GM18858 (cell line): ENCODE measurements around the gene DPPA4.
"Not testable (repeated sequence)": the region's sequence is repeated elsewhere in the genome, so short reads cannot be mapped to it uniquely, and the experiment has no call there.

ENCODE experiments used
- ATAC-seq: cut with Tn5 transposase; IDR thresholded peaks from one replicate; pipeline ENCODE4 v1.9.1; 2021; ENCODE audit not compliant: unreplicated experiment

The DPPA4 gene, protein sequence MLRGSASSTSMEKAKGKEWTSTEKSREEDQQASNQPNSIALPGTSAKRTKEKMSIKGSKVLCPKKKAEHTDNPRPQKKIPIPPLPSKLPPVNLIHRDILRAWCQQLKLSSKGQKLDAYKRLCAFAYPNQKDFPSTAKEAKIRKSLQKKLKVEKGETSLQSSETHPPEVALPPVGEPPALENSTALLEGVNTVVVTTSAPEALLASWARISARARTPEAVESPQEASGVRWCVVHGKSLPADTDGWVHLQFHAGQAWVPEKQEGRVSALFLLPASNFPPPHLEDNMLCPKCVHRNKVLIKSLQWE

DNA sequence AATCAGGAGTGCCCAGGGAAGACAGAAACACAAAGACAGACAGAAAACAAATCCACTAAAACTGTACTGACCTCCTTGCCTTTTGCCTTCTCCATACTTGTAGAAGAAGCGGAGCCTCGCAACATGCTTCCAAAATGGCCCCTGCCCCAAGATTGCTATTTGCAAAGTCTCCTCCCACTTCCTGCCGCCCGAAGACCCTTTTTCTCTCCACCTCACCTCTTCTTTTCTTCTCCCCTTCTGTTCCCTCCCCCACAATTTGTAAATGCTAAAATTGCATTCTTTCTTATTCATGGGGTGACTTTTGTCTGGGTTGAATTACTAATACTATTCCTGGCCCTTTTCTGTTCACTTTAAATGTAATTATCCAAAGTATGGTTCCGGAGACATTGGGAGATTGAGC lies at the start of gene DPPA4:
Gene DPPA4, minus strand, starts transcription at position 154 of the 400 bp plus-strand sequence. Its CDS starts 29 bp downstream, at position 125.
- no peak for ATAC-seq

DNA sequence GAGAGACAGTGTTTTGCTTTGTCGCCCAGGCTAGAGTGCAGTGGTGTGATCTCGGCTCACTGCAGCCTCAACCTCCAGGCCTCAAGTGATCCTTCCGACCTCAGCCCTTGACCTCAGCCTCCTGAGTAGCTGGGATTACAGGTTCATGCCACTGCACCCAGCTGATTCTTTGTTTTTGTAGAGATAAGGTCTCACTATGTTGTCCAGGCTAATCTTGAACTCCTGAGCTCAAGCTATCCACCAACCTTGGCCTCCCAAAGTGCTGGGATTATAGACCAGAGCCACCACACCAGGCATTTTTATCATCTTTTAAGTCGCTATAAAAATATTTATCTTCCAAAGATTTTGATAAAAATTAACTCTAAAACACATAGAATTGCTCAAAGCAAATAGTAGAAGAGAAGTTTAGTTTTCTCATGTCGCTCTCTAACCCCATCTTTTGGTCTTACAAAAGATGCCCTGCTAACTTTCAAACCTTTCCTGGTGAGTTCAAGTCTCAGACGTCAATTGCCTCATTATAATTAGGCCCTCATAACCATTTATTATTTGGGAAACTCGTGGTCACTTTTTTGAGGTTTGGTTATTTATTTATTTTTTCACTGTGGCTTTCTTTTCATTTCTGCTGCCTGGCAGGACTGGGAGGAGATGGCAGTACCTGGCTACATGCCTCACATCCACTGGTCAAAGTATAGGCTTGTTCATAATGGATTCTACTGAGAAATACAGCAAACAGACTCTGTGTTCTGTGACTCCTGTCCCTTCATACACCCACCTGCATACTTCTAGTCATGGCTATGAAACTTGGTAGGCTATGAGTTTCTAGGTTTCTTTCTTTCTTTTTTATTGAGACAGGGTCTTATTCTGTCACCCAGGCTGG lies 48.3 kb upstream of the DPPA4 start:
- no peak for ATAC-seq

DNA sequence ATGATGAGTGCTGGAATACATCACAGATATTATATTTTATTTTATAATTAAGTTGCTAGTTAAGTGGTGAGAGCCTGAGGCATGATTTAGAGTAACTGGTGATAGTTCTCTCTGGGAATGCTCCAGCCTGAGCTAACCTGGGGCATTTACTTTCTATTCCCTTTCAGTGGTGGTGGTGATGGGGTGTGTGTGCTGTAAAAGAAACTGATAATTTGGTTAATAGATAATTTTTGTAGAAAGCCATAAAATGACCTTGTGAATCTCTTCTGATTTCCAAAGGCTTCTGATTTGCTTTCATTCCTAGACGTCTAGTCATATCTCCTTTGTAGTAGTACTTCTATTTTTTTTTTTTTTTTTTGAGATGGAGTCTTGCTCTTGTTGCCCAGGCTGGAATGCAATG lies 46.8 kb upstream of the DPPA4 start:
- no peak for ATAC-seq

DNA sequence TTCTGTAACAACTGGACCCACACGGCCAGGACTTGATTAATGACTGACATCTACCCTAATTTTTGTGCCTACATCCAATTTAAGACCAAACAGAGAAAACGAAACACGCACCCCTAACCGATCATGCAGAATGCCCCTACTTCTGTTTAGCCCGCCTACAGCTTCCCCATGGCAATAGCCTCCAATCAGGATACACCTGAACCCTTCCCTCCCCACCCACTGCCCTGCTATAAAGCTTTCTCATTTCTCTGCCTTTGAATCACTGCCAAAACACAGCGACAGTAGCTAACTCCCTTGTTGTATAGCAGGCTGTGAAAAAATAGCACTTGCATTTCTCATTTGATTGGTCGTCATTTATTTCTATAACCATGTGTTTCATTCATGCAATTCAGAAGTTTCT lies 45.2 kb upstream of the DPPA4 start:
- ATAC-seq: no peak

DNA sequence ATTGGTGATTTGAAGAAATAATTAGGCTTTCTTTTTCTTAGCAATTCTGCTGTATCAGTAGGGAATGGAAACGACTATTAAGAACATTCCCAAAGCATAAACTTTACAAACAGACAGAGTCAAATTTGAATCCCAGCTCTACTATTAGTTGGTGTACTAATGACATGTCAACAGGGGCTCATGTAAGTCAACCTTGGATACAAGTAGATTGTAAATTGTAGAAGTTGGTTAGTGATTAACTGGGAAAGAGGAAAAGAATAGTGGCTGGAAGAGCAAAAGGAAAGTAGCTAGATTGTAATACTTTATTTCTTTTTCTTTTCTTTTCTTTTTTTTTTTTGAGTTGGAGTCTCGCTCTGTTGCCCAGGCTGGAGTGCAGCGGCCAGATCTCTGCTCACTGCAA lies 38.6 kb upstream of the DPPA4 start:
- no peak for ATAC-seq

DNA sequence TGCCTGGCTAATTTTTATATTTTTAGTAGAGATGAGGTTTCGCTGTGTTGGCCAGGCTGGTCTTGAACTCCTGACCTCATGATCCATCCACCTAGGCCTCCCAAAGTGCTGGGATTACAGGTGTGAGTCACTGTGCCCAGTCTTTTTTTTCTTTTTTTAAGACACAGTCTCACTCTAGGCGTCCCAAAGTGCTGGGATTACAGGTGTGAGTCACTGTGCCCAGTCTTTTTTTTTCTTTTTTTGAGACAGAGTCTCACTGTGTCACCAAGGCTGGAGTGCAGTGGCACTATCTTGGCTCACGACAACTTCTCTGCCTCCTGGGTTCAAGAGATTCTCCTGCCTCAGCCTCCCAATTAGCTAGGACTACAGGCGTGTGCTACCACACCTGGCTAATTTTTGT lies 37.1 kb upstream of the DPPA4 start:
- not testable (repeated sequence) for ATAC-seq

DNA sequence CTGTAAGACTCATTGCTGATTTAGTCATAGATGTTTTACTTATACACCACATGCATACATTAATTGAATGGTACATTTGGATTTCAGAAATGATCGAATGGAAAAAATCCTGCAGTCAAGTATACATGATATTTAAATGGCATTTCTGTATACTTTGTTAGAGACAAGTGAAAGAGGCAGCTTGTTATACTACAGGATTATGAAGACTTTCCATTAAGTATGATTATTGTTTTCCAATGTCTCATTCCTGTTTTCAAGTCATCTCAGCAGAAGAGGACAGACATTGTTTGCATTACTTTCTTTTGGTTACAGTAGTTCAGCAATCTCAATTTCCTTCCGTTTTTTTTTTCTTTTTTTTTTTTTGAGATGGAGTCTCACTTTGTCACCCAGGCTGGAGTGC lies 36.6 kb upstream of the DPPA4 start:
- no peak for ATAC-seq

DNA sequence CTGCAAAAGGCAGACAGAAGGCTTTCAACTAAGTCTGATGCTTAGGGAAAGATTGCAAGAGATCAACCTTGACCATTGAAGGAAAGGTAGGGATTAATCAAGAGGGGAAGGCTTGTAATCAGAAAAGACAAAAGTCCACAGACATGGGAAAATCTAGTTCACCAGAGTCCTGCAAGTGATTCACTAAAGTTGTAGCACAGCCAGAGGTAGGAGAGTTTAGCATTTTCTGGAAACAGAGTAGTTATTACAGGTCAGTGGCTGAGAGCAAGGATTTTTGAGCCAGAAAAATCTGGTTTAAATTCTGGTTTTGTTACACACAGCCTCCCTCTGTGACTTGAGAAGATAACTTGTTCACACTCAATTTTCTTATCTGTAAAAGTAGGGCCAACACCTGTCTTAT lies 35.3 kb upstream of the DPPA4 start:
- ATAC-seq: no peak

DNA sequence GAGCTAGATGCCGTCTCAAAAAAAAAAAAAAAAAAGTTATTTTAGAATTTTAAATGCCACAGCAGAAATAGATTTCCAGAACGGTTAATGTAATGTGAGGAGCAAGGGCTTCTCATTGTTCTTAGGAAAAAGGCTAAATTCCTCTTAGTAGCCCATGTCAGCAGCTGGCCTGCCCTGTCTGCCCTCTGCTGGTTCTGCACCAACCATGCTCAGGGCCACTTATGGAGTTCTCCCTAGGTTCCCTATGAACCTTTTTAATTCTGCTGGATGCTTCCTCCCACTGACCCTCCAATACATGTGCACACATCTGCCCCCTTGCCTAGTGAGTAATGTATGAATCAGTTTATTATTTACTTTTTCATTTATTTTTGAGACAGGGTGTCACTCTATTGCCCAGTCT lies 32.2 kb upstream of the DPPA4 start:
- ATAC-seq: no peak

DNA sequence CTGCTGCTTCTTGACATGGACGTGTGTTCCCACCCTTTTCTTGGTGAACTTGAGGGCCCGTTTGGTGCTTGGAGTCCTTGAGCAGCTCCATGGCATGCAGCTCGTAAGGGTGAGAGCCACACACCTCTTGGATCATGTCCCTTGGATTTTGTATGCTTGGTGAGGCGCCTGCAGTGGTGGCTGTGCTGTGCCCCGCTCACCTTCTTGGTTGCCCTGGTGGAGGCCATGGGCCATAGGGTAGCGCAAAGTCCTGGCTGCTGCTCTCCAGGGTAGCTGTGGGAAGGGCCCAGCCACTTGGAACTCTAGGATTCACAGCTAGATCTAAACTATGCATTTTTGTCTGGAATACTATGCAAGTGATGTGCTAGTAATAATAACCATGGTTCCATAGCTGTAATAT lies 26.7 kb upstream of the DPPA4 start:
- ATAC-seq: no peak

DNA sequence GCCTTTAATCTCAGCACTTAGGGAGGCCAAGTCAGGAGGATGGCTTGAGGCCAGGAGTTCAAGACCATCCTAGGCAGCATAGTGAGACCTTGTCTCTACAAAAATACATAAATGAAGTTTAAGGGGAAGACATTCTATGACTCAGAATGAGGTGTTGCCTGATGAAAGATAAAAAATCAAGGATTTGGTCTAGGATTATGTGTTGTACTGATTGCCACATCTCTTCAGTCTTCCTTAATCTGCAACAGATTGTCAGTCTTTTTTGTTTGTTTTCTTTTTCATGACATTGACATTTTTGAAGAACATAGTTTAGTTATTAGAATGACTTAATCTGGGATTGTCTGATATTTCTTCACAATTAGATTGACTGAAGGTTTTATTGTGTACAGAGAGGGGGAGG lies 26.3 kb upstream of the DPPA4 start:
- ATAC-seq: no peak

DNA sequence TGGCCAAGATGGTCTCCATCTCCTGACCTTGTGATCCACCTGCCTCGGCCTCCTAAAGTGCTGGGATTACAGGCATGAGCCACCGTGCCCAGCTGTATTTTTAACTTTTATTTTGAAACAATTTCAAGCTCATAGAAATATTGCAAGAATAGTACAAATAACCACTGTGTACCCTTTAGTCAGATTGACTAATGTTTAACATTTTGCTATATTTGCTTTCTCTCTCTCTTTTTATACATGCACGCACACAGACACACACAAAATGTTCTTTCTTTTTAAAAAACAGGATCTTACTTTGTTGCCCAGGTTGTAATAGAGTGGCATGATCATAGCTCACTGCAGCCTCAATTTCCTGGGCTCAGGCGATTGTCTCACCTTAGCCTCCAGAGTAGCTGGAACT lies 25.5 kb upstream of the DPPA4 start:
- no peak for ATAC-seq

DNA sequence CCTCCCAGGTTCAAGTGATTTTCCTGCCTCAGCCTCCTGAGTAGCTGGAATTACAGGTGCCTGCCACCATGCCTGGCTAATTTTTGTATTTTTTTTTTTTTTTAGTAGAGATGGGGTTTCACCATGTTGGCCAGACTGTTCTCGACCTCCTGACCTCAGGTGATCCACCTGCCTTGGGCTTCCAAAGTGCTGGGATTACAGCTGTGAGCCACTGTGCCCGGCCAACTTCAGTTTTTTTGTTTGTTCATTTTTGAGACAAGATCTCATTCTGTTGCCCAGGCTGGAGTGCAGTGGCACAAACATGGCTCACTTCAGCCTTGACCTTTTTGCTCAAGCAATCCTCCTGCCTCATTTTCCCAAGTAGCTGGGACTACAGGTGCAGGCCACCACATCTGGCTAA lies 21.5 kb upstream of the DPPA4 start:
- ATAC-seq: not testable (repeated sequence)

DNA sequence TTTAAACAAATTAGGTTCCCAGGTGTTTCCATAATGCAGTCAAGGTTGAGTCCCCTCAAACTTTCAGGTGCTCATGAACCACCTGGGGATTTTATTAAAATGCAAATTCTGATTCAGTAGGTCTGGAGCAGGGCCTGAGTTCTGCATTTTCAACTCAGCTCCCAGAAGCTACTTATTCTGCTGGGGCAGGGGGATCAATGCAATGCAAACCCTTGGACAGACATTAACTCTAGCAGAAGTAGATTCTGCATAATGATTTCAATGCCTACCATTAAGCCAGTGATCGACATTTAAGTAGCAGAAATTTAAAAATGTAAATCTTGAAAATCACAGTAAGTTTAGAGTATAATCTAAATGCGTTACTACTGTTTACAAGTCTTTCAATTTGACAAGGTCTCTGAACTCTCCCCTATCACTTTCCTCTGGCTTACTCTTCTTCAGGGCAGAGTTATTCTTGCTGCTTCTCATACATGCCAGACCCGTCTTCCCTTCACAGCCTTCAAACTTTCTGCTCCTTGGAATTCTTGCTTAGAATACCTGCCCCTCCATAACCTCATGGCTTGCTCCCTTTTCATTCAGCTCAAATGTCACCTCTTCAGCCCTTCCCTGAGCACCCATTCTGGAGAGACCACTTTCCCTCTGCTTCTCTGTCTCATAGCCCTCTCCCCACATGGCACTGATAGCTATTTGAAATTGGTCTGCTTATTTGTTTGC lies 19.3 kb upstream of the DPPA4 start:
- no peak for ATAC-seq

DNA sequence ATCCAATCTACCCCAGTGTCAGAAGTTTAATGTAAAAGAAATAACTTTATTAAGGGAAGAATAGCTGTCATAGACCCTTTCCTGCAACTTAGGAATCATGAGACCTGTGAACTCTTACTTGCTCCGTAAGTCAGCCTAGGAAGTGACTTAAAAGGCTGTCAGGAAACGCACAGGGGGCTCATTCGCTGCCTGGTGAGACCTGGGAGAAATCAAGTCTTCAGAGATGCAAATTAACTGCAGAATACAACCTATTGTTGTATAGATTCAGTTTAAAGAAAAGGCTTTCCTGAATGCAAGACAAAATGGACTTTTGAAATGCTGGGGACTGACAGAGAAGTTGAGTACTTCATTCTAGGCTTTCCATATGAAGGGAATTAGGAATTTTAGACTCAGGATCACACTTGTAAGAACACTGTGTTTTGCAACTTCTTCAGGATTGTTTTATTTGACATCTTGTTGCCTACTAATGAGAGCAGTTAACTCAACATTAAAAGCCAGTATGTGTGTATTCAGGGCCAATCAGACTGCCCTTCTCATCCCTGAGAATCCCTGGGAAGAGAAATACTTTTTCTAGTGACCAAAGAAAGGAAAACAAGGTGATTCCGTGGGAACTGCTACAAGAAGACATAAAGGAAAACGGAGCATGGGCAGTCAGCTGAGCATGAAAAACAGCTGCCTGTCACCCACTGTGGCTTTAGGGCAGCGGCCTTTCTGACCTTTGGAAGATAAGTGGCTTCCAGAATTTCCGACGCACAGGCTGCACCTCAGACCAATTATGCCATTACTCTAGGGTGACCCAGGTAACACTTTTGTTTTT lies 18.5 kb upstream of the DPPA4 start:
- no peak for ATAC-seq

DNA sequence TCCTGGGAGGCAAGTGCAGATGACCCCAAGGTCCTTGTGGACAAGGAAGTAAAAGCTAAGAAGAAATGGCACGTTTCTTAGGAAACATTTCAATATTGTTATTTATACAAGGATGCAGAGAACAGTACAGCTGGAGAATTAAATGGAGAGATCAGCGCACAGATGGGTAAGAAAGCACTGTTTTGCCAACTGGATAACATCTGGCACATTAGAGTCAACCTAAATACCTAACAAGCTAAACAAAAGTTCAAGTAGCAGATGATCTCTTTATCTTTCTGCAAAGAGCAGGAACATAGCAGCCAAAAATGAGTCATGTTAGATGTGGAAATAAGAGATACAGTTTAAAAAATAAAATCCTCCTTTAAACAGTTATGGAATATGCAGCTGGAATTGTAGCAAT lies 15.7 kb upstream of the DPPA4 start:
- ATAC-seq: no peak

DNA sequence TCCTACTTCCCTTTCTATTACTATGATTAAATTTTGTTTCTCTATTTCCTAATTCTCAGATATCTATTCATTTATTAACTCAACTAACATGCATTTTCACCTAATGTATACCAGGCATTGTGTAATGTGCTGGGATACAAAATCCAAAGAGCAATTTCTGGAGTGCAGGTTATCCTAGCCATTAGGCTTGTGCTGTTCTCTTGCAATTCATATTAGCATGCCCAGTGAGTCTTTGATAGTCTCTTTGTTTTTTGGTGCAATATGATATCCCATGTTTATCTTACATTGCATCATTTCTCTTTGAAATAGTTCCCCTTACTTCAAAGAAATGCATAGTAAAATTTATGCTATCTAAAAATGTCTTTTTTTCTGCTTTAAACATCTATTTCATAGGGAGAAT lies 13.9 kb upstream of the DPPA4 start:
- ATAC-seq: no peak

DNA sequence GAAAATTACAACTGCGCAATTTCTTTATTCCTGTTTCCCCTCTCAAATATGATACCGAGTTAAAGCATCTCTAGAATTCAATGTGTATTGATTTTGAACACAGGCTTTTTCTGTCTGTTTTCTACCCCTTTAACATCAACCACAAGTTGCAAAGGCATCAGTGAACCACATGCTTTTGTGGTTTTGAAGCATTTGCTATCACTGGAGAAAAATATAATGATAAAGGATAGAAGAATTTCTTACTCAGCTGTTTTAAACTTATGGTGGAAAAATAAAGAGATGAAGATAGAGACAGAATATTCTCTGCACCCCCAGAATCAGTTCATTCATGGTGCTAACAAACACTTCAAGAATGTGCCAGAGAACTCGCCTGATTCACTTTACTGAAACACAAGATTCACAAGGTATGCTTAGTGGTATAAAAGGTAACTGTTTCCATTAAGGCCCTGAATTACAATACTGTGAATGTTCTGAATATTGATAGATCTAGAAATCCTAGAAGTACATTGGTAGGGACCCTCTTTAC lies 9.5 kb upstream of the DPPA4 start:
- no peak for ATAC-seq

DNA sequence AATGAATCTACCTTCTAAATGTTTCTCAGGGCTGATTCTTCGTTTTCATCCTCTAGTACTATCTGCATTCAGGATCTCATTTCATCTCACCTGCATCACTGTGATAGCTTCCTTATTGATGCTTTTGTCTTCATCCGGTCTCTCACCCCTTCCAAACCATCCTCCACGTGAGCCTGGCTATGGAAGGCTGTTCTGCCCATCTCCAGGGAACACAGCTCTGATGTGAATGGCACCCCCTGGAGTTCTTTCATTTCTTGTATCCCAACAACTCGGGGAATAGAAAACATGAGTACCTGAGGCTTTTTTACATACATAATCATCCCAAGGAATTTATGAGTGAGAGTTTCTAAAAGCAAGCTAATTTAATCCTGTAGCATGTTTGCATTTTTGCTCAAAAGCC lies 8.8 kb upstream of the DPPA4 start:
- no peak for ATAC-seq

DNA sequence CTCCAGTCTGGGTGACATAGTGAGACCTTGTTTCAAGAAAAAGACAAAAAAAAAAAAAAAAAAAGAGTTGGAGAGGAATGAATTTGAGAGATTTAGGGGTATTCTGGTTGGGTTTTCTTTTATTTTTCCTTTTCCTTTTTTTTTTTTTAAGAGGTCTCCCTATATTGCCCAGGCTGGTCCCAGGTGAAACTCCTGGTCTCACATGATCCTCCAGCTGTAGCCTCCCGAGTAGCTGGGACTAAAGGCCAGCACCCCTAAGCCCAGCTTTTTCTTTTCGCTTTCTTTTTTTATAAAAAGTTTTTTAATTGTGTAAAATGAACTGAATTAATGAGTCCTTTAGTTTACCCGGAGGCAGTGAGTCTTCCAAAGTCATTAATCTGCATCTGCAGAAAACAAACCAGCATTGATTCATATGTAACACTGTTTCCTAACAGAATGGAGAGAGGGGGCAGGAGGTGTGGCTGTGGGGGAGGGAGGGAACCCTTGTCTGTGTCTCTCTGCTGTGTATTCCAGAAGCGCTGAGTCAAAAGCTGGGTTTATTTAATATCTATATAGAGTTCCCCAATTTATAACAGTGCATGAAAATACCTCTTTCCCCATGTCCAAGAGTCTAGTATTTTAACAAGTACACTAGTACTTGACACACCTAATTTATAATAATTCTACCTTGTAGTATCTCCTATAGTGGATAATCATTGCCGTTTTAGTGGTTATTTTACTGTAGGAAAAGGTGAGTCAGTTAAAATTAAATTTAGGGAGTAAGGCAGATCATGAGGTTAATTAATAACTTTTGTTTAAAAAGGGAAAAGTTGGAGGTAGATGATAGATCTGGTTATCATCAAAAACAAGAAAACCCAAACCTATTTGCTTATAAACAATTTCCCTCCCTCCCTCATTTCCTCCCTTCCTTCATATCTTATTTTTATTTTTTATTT lies 2.6 kb upstream of the DPPA4 start:
- ATAC-seq: no peak
